Stromal cell of bone marrow (primary cell): Measurements from ENCODE around the gene SRPX2.

ENCODE experiments used
- DNase-seq: peaks from one replicate; pipeline ENCODE4 v3.0.0-alpha.2; 2012; ENCODE audit warnings: low read depth

Gene SRPX2

GRCh38 chrX:100649550-100650356 lies 5.8 kb downstream of the SRPX2 start:
- DNase-seq, result peak; percentile 86

GRCh38 chrX:100650841-100651240 lies 6.8 kb downstream of the SRPX2 start:
- DNase-seq, result no peak

GRCh38 chrX:100652266-100652665 lies 8.3 kb downstream of the SRPX2 start:
- DNase-seq, result no peak

GRCh38 chrX:100654261-100654660 lies 10.3 kb downstream of the SRPX2 start:
- DNase-seq, result no peak

GRCh38 chrX:100658941-100659381 lies 15.0 kb downstream of the SRPX2 start:
- DNase-seq, result no peak

GRCh38 chrX:100659431-100660137 lies 15.6 kb downstream of the SRPX2 start:
- DNase-seq, result no peak

- DNase-seq, result no peak
Observed at GRCh38 chrX:100662170-100662569, 18.2 kb downstream of the SRPX2 start.

GRCh38 chrX:100662796-100663195 lies 18.8 kb downstream of the SRPX2 start:
- no peak for DNase-seq

- DNase-seq, result no peak
Observed at GRCh38 chrX:100663642-100664041, 19.6 kb downstream of the SRPX2 start.

GRCh38 chrX:100672966-100673365 lies 29.0 kb downstream of the SRPX2 start:
- no peak for DNase-seq

GRCh38 chrX:100673397-100673953 lies 29.5 kb downstream of the SRPX2 start:
- DNase-seq, result peak; percentile 62

- no peak for DNase-seq
Observed at GRCh38 chrX:100674705-100675104, 30.7 kb downstream of the SRPX2 start.

GRCh38 chrX:100677611-100678181 lies 33.7 kb downstream of the SRPX2 start:
- no peak for DNase-seq

- no peak for DNase-seq
Observed at GRCh38 chrX:100680756-100681155, 36.8 kb downstream of the SRPX2 start.

- no peak for DNase-seq
Observed at GRCh38 chrX:100681599-100681998, 37.6 kb downstream of the SRPX2 start.

GRCh38 chrX:100682939-100683338 lies 38.9 kb downstream of the SRPX2 start:
- no peak for DNase-seq

GRCh38 chrX:100685284-100685996 lies 41.4 kb downstream of the SRPX2 start:
- peak; percentile 57 for DNase-seq

- no peak for DNase-seq
Observed at GRCh38 chrX:100685997-100686305, 42.0 kb downstream of the SRPX2 start.

- DNase-seq, result no peak
Observed at GRCh38 chrX:100687128-100687527, 43.1 kb downstream of the SRPX2 start.

GRCh38 chrX:100687546-100687945 lies 43.5 kb downstream of the SRPX2 start:
- no peak for DNase-seq

GRCh38 chrX:100695302-100695701 lies 51.3 kb downstream of the SRPX2 start:
- no peak for DNase-seq

GRCh38 chrX:100695991-100696390 lies 52.0 kb downstream of the SRPX2 start:
- DNase-seq, result no peak
